Peyer's patch (tissue), 4 donors: ENCODE data around the gene ATXN1.

Source experiments
- CTCF ChIP-seq, 6 experiments: fragments of 450-650 bp in 4 of 6; fragments of 200-600 bp in 2 of 6; sonication (generic) in 1 of 6; IDR thresholded peaks; one replicate each; pipeline ENCODE4 v1.5.1; 2017 to 2019; ENCODE audit warnings: antibody characterized with exemption in 6 of 6, mild to moderate bottlenecking in 3 of 6, moderate library complexity in 1 of 6
- POLR2A ChIP-seq, 2 donors: fragments of 450-650 bp; IDR thresholded peaks; one replicate each; pipeline ENCODE4 v1.5.1; 2017; ENCODE audit warnings: antibody characterized with exemption in 2 of 2, mild to moderate bottlenecking in 2 of 2, moderate library complexity in 2 of 2

DNA sequence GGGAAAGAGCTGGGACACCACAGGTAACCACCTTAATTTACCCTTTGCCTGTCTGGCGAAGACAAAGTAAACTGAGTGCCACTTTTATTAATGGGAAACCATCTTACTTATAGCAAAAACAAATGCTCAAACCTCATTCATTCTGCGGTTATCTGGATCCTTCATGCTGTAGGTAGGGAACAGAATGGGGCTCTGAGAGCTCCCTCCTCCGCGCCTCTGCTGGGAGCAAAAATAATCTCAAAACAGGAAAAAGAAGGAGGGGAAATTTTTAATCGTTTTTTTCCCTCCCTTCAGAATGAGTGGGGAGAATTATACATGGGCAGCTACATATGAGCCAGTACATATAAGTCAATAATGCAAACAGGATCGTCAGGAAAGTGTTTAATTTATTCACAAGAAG, 345.6 kb downstream of the ATXN1 start:
- TF ChIP-seq CTCF (IDR thresholded peaks at IDR 0.05) (no peak), POLR2A (IDR thresholded peaks at IDR 0.05) (no peak)
